Sigmoid colon (tissue), 7 donors: Measurements from ENCODE around the gene GMDS. TPM values are rescaled to one million over a fixed set of nuclear protein-coding genes. Genes with fewer than 3 reads are reported as not detected.

ENCODE experiments used
- DNase-seq: peaks from one replicate; pipeline ENCODE4 v3.0.0-alpha.2; 2019
- H3K27ac ChIP-seq, 4 donors: fragments of 200-600 bp; sonication (generic); one replicate each; pipeline ENCODE4 v1.5.1; 2016 to 2019; ENCODE audit warnings: mild to moderate bottlenecking in 1 of 4
- H3K27me3 ChIP-seq, 3 donors: fragments of 200-600 bp; sonication (generic); one replicate each; pipeline ENCODE4 v1.5.1; 2019; ENCODE audit warnings: mild to moderate bottlenecking in 1 of 3
- H3K36me3 ChIP-seq, 4 donors: fragments of 200-600 bp; sonication (generic); one replicate each; pipeline ENCODE4 v1.5.1; 2016 to 2019
- H3K4me1 ChIP-seq, 4 donors: fragments of 200-600 bp; sonication (generic); one replicate each; pipeline ENCODE4 v1.5.1; 2017 to 2019
- H3K4me3 ChIP-seq, 4 donors: fragments of 200-600 bp; sonication (generic); one replicate each; pipeline ENCODE4 v1.5.1; 2017 to 2019; ENCODE audit warnings: mild to moderate bottlenecking in 2 of 4, moderate library complexity in 1 of 4
- H3K9me3 ChIP-seq, 4 donors: fragments of 200-600 bp in 3 of 4; sonication (generic) in 3 of 4; one replicate each; pipeline versions ENCODE4 v1.5.1 to v1.6.1; 2013 to 2019
- EP300 ChIP-seq, 4 donors: sonication (generic); formaldehyde crosslinking; IDR thresholded peaks; one replicate each; pipeline ENCODE4 v1.6.1; 2017; ENCODE audit warnings: antibody characterized with exemption in 4 of 4
- POLR2A ChIP-seq, 2 donors: fragments of 450-650 bp; IDR thresholded peaks; one replicate each; pipeline ENCODE4 v1.6.1; 2016; ENCODE audit warnings: antibody characterized with exemption in 2 of 2, mild to moderate bottlenecking in 2 of 2, moderate library complexity in 2 of 2
- POLR2AphosphoS5 ChIP-seq, 4 donors: sonication (generic); formaldehyde crosslinking; IDR thresholded peaks; one replicate each; pipeline ENCODE4 v1.6.1; 2017; ENCODE audit warnings: antibody characterized with exemption in 4 of 4
- WGBS, 2 donors: extraction: QIAGEN DNeasy Blood & Tissue Kit; methylation state at CpG; one replicate each; pipeline ENCODE4 v1.1.7; 2013; 5-methylcytosine and 5-hydroxymethylcytosine counted together
- intact Hi-C: fragments of 100-400 bp; cut with DNase I; formaldehyde crosslinking; loops from one replicate; pipeline ENCODE4 v1.15.1; 2023
- polyA plus RNA-seq, 3 donors: library from polyadenylated mRNA; stranded (reverse); fragments of 200-250 nt; gene quantifications; one replicate each; pipeline ENCODE4 v1.2.3, GENCODE V29; 2013
- total RNA-seq, 4 donors: library from RNA; depleted of rRNA; stranded (reverse); fragments of >200 nt; gene quantifications; one replicate each; pipeline ENCODE4 v1.1.0, GENCODE V29; 2016
- TF ChIP-seq, protein P1 (sequence below), 4 experiments: fragments of 450-650 bp in 3 of 4; fragments of 200-600 bp in 1 of 4; IDR thresholded peaks; one replicate each; pipeline ENCODE4 v1.5.1; 2016 to 2019; ENCODE audit warnings: antibody characterized with exemption in 4 of 4, mild to moderate bottlenecking in 3 of 4, moderate library complexity in 2 of 4
- donor health status: healthy with polysubstance abuse.
- donor health status: Bipolar disorder and iron deficiency.
- donor health status: healthy.

GMDS gene
- total and polyA plus RNA-seq, 7 donors: 3.1 to 173 (median 9.4) TPM

DNA sequence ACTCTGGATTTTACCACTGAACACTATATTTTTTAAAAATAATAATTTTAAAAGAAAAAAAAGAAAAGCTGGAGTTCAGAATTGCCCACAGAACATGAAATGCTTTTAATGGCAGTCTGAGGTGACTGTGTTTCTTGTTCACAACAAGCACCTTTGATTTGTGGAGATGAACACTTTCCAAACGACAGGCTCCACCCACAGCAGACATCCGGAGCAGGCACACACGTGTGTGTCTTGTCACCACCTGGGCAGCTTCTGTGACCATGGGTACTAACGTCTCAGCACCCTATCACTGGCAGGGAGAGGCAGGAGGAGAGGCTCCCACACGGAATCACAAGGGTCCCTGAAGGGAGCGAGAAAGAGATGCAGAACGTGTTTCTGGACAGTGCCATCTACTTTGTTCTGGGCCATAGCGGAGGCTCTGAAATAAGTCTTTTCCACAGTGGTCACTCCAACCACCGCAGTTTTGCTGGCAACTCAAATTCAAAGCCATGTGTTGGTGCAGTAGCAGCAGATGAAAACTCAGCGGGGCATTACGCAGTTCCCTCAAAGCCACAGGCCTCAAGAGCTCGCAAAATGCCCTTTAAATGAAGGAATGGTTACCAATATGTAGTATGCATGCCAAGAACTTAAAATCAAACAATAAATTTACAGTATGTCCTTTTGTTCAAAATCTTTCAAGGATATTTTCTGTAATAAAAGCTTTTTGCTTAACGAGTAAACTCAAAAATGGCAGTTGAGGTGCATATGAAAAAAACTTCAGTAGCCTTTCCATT, 393.5 kb downstream of the GMDS start:
- TF ChIP-seq POLR2A (IDR thresholded peaks at IDR 0.05) (no peak), EP300 (IDR thresholded peaks at IDR 0.05) (no peak), POLR2AphosphoS5 (IDR thresholded peaks at IDR 0.05) (no peak)
- TF ChIP-seq, protein P1, sequence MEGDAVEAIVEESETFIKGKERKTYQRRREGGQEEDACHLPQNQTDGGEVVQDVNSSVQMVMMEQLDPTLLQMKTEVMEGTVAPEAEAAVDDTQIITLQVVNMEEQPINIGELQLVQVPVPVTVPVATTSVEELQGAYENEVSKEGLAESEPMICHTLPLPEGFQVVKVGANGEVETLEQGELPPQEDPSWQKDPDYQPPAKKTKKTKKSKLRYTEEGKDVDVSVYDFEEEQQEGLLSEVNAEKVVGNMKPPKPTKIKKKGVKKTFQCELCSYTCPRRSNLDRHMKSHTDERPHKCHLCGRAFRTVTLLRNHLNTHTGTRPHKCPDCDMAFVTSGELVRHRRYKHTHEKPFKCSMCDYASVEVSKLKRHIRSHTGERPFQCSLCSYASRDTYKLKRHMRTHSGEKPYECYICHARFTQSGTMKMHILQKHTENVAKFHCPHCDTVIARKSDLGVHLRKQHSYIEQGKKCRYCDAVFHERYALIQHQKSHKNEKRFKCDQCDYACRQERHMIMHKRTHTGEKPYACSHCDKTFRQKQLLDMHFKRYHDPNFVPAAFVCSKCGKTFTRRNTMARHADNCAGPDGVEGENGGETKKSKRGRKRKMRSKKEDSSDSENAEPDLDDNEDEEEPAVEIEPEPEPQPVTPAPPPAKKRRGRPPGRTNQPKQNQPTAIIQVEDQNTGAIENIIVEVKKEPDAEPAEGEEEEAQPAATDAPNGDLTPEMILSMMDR (IDR thresholded peaks at IDR 0.05): no peak
- intact Hi-C loops: no loop called here
- H3K27ac ChIP-seq: no peak overlapping the region
- H3K36me3 ChIP-seq: no peaks in the 10 kb centered on the region
- H3K4me3 ChIP-seq: no peak overlapping the region
- no peak for DNase-seq
- H3K9me3 ChIP-seq: no peaks in the 10 kb centered on the region
- peaks cover 0 to 7% (median 0%) of the 10 kb centered on the region in 4 donors for H3K4me1 ChIP-seq
- no peaks in the 10 kb centered on the region for H3K27me3 ChIP-seq
- 79 to 87% methylated on average over 13 of the region's 13 CpGs for WGBS, 2 donors

DNA sequence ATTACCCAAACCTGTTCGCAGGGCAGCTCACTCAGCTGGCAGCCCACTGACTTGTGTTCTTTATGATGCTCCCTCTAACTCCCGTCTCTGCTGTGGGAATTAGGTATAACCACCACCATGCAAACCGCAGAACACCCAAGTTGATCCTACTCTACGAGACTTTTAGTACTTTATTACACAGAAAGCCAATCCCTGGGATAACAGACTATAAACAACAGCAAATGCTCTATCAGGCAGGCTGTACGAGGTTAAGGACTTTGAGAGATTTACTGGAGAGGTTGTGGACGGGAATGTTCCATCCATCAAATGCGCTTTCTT, 394.6 kb downstream of the GMDS start:
- H3K4me3 ChIP-seq: no peak overlapping the region
- no peaks in the 10 kb centered on the region for H3K27me3 ChIP-seq
- peaks cover 0 to under 1% (median 0%) of the 10 kb centered on the region in 4 donors for H3K4me1 ChIP-seq
- WGBS, 2 donors: 16 to 58% methylated on average over 7 of the region's 7 CpGs
- no peak overlapping the region for H3K27ac ChIP-seq
- intact Hi-C loops: no loop called here
- DNase-seq: no peak
- H3K9me3 ChIP-seq: no peaks in the 10 kb centered on the region
- TF ChIP-seq POLR2AphosphoS5 (IDR thresholded peaks at IDR 0.05) (no peak), POLR2A (IDR thresholded peaks at IDR 0.05) (no peak), EP300 (IDR thresholded peaks at IDR 0.05) (no peak)
- TF ChIP-seq, protein P1 (IDR thresholded peaks at IDR 0.05): no peak
- no peaks in the 10 kb centered on the region for H3K36me3 ChIP-seq

DNA sequence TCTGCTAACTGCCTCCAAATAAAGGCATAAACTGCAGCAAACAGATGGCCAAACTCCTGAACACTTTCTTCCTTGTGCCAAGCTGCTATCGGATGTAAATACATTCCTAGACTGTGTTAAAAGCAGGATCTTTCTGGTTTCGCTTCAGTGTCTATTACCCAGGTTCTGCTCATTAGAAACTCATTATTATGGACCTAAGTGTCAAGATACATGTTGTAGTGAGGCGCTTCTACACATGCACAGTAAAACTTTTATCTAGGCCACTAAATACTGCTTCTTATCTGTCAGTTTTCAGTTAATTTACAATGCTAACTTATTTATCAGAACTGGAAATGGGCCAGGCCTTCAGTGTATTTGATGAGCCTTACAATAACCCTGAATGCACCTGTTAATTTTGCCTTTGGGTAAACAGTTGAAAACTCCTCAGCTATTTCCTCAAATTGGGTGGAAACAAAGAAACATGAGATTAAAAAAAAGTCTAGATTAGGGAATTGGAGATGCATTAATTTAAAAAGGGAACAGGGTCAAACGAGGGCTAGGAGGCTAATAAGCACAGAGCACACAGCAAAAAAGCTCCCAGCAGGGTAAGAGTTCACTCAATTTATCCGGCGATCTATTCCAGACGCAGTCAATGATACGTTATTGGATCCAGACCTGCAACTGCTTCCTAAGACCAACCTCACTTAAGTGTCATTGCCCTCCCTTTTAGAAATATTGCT, 395.1 kb downstream of the GMDS start:
- H3K27ac ChIP-seq: no peak overlapping the region
- no peaks in the 10 kb centered on the region for H3K27me3 ChIP-seq
- intact Hi-C loops: no loop called here
- H3K9me3 ChIP-seq: no peaks in the 10 kb centered on the region
- no peaks in the 10 kb centered on the region for H3K4me1 ChIP-seq
- no peaks in the 10 kb centered on the region for H3K36me3 ChIP-seq
- TF ChIP-seq POLR2A (IDR thresholded peaks at IDR 0.05) (no peak), POLR2AphosphoS5 (IDR thresholded peaks at IDR 0.05) (no peak), EP300 (IDR thresholded peaks at IDR 0.05) (no peak)
- TF ChIP-seq, protein P1 (IDR thresholded peaks at IDR 0.05): no peak
- DNase-seq: no peak
- 13 to 57% methylated on average over 8 of the region's 8 CpGs for WGBS, 2 donors
- no peak overlapping the region for H3K4me3 ChIP-seq

DNA sequence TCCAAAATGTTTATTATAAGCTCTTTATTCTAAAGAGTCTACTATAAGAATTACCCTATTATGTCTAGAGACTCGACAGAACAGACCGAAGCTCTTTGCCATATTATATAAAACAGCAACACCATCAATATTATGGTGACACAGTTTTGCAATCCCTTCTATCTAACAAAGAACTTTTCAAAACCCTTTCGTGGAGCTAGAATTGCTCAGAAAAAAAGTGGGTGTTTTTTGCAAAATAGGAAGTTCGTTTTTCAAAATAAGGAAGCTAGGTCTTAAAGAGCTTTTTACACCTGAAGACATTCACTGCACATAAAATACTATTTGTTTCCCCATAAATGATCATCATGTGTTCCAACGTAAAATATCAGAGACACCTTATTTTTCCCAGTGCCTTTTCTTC, 395.7 kb downstream of the GMDS start:
- intact Hi-C loops: no loop called here
- H3K36me3 ChIP-seq: no peaks in the 10 kb centered on the region
- H3K9me3 ChIP-seq: no peaks in the 10 kb centered on the region
- no peak overlapping the region for H3K27ac ChIP-seq
- no peaks in the 10 kb centered on the region for H3K27me3 ChIP-seq
- no peak for TF ChIP-seq EP300 (IDR thresholded peaks at IDR 0.05)
- TF ChIP-seq, protein P1 (IDR thresholded peaks at IDR 0.05): no peak
- TF ChIP-seq POLR2A (IDR thresholded peaks at IDR 0.05): no peak
- no peak for TF ChIP-seq POLR2AphosphoS5 (IDR thresholded peaks at IDR 0.05)
- H3K4me3 ChIP-seq: no peak overlapping the region
- WGBS, 2 donors: 41% methylated on average over 5 of the region's 5 CpGs
- DNase-seq: no peak
- no peaks in the 10 kb centered on the region for H3K4me1 ChIP-seq
